BLaER1 treated with 17β-estradiol and CSF1 and Interleukin-3, amounts not matched to agents 10 nM and 100 nM (cell line): ENCODE results near the gene HMCES.

ENCODE experiments used
- H3K27ac ChIP-seq, 11 experiments: shearing (Covaris generic); formaldehyde crosslinking; 2 replicates each; pipeline ENCODE4 v1.8.1; 2022
- H3K27me3 ChIP-seq, 11 experiments: shearing (Covaris generic); formaldehyde crosslinking; 2 replicates each; pipeline ENCODE4 v1.8.1; 2022
- H3K36me3 ChIP-seq, 11 experiments: shearing (Covaris generic); formaldehyde crosslinking; 2 replicates each; pipeline ENCODE4 v1.8.1; 2022
- H3K4me1 ChIP-seq, 10 experiments: shearing (Covaris generic); formaldehyde crosslinking; 2 replicates each; pipeline ENCODE4 v1.8.1; 2022
- H3K4me2 ChIP-seq, 11 experiments: shearing (Covaris generic); formaldehyde crosslinking; 2 replicates each; pipeline ENCODE4 v1.8.1; 2022
- H3K4me3 ChIP-seq, 10 experiments: shearing (Covaris generic); formaldehyde crosslinking; 2 replicates each; pipeline ENCODE4 v1.8.1; 2022
- H3K9ac ChIP-seq, 11 experiments: shearing (Covaris generic); formaldehyde crosslinking; 2 replicates each; pipeline ENCODE4 v1.8.1; 2022
- H3K9me3 ChIP-seq, 11 experiments: shearing (Covaris generic); formaldehyde crosslinking; replicated peaks in 1 of 11; 2 replicates each; pipeline ENCODE4 v1.8.1; 2022
- H4K20me1 ChIP-seq, 11 experiments: shearing (Covaris generic); formaldehyde crosslinking; 2 replicates each; pipeline ENCODE4 v1.8.1; 2022
- Cebpa-rat ChIP-seq, 11 experiments: shearing (Covaris generic); IDR thresholded peaks; 2 replicates each; pipeline ENCODE4 v1.8.1; 2022

HMCES gene

DNA sequence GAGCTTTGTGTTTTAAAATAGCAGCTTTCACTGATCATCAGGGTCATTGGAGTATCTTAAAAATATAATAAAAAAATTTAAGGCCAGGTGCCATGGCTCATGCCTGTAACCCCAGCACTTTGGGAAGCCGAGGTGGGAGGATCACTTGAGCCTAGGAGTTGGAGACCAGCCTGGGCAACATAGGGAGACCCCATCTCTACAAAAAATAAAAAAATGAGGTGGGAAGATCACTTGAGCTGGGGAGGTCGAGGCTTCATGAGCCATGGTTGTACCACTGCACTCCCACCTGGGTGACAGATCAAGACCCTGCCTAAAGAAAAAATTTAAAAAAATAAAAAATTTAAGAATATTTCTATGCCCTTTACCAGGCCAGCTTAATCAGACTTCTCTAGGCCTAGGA lies 1.5 kb downstream of the HMCES start:
- peak overlapping the region; percentile 90 to 98 (median 96); a peak in 21 of 22 replicates for H3K9ac ChIP-seq

DNA sequence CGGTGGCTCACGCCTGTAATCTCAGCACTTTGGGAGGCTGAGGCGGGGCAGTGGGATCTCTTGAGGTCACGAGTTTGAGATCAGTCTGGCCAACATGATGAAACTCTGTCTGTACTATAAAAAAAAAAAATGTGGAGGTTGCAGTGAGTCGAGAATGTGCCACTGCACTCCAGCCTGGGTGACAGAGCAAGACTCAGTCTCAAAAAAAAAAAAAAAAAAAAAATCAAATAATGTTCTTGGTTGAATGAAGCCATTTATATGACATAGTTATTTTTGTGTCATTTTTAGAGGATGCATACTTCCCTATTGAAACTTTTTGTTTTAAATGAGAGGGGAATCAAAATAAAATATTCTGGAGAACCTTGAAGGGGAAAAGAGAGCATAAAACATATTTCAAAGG lies 3.1 kb downstream of the HMCES start:
- Histone ChIP-seq H3K36me3 (peaks cover 15 to 44% (median 40%) of the 10 kb centered on the region in 11 experiments), H3K4me3 (peak overlapping the region in 5 of 10 experiments; percentile 89 to 95 (median 90); a peak in 6 of 20 replicates), H4K20me1 (peaks cover 0 to 28% (median 12%) of the 10 kb centered on the region in 11 experiments; a peak in 13 of 22 replicates), H3K27ac (peak overlapping the region in 10 of 11 experiments; percentile 17 to 97 (median 66); a peak in 19 of 22 replicates), H3K4me1 (peaks cover 53 to 69% (median 62%) of the 10 kb centered on the region in 10 experiments), H3K9ac (peak overlapping the region in 10 of 11 experiments; percentile 26 to 97 (median 50); a peak in 17 of 22 replicates), H3K9me3 (no peaks in the 10 kb centered on the region), H3K4me2 (peak overlapping the region; percentile 60 to 98 (median 95)), H3K27me3 (no peaks in the 10 kb centered on the region)
- TF ChIP-seq Cebpa-rat (IDR thresholded peaks at IDR 0.05) = no peak

More for the DNA sequence above, 1.5 kb downstream of the HMCES start:
- peaks cover 57 to 85% (median 77%) of the 10 kb centered on the region in 10 experiments for H3K4me1 ChIP-seq
- no peaks in the 10 kb centered on the region for H3K9me3 ChIP-seq
- H3K36me3 ChIP-seq = peaks cover 23 to 44% (median 32%) of the 10 kb centered on the region in 11 experiments
- H3K4me2 ChIP-seq = peak overlapping the region; percentile 89 to 98 (median 95)
- H3K27me3 ChIP-seq = no peaks in the 10 kb centered on the region
- TF ChIP-seq Cebpa-rat (IDR thresholded peaks at IDR 0.05) = no peak
- H3K4me3 ChIP-seq = peak overlapping the region; percentile 89 to 97 (median 92)
- peak overlapping the region in 9 of 11 experiments; percentile 87 to 97 (median 95); a peak in 16 of 22 replicates for H3K27ac ChIP-seq
- H4K20me1 ChIP-seq = peaks cover 0 to 35% (median 13%) of the 10 kb centered on the region in 11 experiments; a peak in 14 of 22 replicates

DNA sequence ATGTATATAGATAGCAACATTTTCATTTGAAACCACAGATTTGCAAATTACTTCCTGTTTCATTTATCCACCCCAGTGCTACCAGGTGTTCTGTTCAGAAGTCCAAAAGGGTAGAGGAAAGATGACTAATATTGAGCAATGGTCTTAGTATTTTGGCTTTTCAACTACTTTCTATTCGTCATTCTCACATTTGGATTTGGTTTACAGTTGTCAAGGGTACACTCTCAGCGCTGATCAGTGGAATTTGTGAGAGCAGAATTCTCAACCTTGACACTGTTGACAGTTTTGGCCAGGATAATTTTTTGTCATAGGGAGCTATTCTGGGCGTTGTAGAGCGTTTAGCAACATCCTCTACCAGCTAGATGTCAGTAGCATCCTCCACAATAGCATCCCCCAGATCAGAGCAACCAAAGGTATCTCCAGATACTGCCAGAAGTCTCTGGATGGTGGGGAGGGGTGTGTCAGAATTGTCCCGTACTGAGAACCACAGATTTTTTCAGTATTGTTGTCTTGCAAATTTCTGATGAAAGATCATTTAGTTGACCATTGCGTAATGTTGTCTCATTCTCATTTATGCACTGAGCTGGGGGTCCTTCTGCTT lies 4.2 kb downstream of the HMCES start:
- Histone ChIP-seq H3K27me3 (no peaks in the 10 kb centered on the region), H3K4me1 (peaks cover 43 to 58% (median 51%) of the 10 kb centered on the region in 10 experiments), H3K4me2 (peak overlapping the region; percentile 60 to 98 (median 95)), H3K36me3 (peaks cover 9 to 48% (median 43%) of the 10 kb centered on the region in 11 experiments), H3K9ac (peak overlapping the region in 8 of 11 experiments; percentile 26 to 97 (median 55); a peak in 15 of 22 replicates), H3K4me3 (peak overlapping the region in 3 of 10 experiments; percentile 17 to 92 (median 26); a peak in 7 of 20 replicates), H3K9me3 (no peaks in the 10 kb centered on the region), H3K27ac (peak overlapping the region in 9 of 11 experiments; percentile 48 to 97 (median 66); a peak in 16 of 22 replicates), H4K20me1 (peaks cover 4 to 22% (median 9%) of the 10 kb centered on the region in 11 experiments; a peak in 13 of 22 replicates)
- TF ChIP-seq Cebpa-rat (IDR thresholded peaks at IDR 0.05) = peak in 5 of 11 experiments; percentile 32 to 78 (median 55); a peak in 9 of 22 replicates

- Histone ChIP-seq H3K4me1 (peaks cover 22 to 37% (median 30%) of the 10 kb centered on the region in 10 experiments), H3K9ac (no peak overlapping the region), H3K27ac (peak overlapping the region in 3 of 11 experiments; percentile 12 to 95 (median 31); a peak in 1 of 22 replicates), H3K27me3 (no peaks in the 10 kb centered on the region), H3K9me3 (no peaks in the 10 kb centered on the region), H4K20me1 (peaks cover 3 to 32% (median 8%) of the 10 kb centered on the region in 11 experiments; a peak in 12 of 22 replicates), H3K4me2 (no peak overlapping the region), H3K36me3 (peaks cover 39 to 80% (median 76%) of the 10 kb centered on the region in 11 experiments), H3K4me3 (no peak overlapping the region)
- TF ChIP-seq Cebpa-rat (IDR thresholded peaks at IDR 0.05) = no peak
These were observed 7.4 kb downstream of the HMCES start for GRCh38 chr3:129286081-129286480.

DNA sequence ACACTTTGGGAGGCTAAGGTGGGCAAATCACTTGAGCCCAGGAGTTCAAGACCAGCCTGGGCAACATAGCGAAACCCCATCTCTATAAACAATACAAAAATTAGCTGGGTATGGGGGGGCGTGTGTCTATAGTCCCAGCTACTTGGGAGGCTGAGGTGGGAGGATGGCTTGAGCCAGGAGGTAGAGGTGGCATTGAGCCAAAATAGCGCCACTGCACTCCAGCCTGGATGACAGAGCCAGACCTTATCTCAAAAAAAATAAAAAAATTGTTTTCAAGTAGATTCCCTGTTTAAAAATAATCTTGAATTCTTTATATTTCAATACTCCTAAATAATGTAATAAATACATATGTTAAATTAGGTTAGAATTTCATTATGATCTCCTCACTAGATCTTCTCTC lies 9.8 kb downstream of the HMCES start:
- H3K27me3 ChIP-seq = no peaks in the 10 kb centered on the region
- H3K9ac ChIP-seq = no peak overlapping the region
- peaks cover 0 to 14% (median 6%) of the 10 kb centered on the region in 10 experiments; a peak in 16 of 20 replicates for H3K4me1 ChIP-seq
- no peaks in the 10 kb centered on the region for H3K9me3 ChIP-seq
- TF ChIP-seq Cebpa-rat (IDR thresholded peaks at IDR 0.05) = no peak
- peaks cover 0 to 30% (median 1%) of the 10 kb centered on the region in 11 experiments; a peak in 6 of 22 replicates for H4K20me1 ChIP-seq
- no peak overlapping the region for H3K4me2 ChIP-seq
- peaks cover 53 to 100% (median 99%) of the 10 kb centered on the region in 11 experiments for H3K36me3 ChIP-seq
- no peak overlapping the region for H3K4me3 ChIP-seq
- no peak overlapping the region for H3K27ac ChIP-seq

DNA sequence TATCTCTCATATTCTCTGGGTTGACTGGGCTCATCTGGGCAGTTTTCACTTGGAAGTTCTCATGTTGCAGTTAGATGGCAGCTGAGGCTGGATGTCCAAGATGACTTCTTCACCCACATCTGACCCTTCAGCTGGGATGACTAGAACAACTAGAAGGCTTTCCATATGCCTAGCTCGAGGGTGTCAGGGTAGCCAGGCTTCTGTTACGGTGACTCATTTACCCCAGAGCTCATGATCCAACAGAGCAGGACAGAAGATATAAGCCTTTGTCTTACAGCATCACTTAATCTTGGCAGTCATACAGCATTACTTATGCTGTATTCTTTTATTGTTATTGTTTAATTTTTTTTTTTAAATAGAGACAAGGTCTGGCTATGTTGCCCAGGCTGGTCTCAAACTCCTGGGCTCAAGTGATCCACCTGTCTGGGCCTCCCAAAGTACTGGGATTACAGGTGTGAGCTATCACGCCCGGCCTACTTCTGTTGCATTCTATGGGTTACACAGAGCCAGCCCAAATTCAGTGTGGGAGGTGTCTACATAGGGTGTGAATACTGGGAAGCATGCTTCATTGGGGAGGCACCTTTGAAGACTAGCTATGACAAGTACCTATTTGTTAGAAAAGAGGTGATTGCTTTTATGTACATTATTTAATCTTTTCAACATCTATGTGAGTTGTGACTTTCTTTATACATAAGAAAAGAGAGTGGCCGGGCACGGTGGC lies 10.7 kb downstream of the HMCES start:
- H4K20me1 ChIP-seq = peaks cover 0 to 31% (median 0%) of the 10 kb centered on the region in 11 experiments; a peak in 3 of 22 replicates
- H3K4me2 ChIP-seq = no peak overlapping the region
- no peaks in the 10 kb centered on the region for H3K9me3 ChIP-seq
- peaks cover 0 to 4% (median 0%) of the 10 kb centered on the region in 10 experiments; a peak in 2 of 20 replicates for H3K4me1 ChIP-seq
- no peaks in the 10 kb centered on the region for H3K27me3 ChIP-seq
- no peak overlapping the region for H3K27ac ChIP-seq
- no peak overlapping the region for H3K9ac ChIP-seq
- H3K4me3 ChIP-seq = no peak overlapping the region
- no peak for TF ChIP-seq Cebpa-rat (IDR thresholded peaks at IDR 0.05)
- H3K36me3 ChIP-seq = peaks cover 62 to 100% (median 99%) of the 10 kb centered on the region in 11 experiments

- H3K9ac ChIP-seq = no peak overlapping the region
- no peak overlapping the region for H3K4me2 ChIP-seq
- peaks cover 61 to 100% (median 99%) of the 10 kb centered on the region in 11 experiments for H3K36me3 ChIP-seq
- H3K9me3 ChIP-seq = no peaks in the 10 kb centered on the region
- no peak overlapping the region for H3K27ac ChIP-seq
- H3K4me1 ChIP-seq = no peaks in the 10 kb centered on the region
- no peak for TF ChIP-seq Cebpa-rat (IDR thresholded peaks at IDR 0.05)
- H4K20me1 ChIP-seq = peaks cover 0 to 32% (median 0%) of the 10 kb centered on the region in 11 experiments; a peak in 3 of 22 replicates
- H3K4me3 ChIP-seq = no peak overlapping the region
- H3K27me3 ChIP-seq = no peaks in the 10 kb centered on the region
These were observed 12.7 kb downstream of the HMCES start for GRCh38 chr3:129291236-129291886.

DNA sequence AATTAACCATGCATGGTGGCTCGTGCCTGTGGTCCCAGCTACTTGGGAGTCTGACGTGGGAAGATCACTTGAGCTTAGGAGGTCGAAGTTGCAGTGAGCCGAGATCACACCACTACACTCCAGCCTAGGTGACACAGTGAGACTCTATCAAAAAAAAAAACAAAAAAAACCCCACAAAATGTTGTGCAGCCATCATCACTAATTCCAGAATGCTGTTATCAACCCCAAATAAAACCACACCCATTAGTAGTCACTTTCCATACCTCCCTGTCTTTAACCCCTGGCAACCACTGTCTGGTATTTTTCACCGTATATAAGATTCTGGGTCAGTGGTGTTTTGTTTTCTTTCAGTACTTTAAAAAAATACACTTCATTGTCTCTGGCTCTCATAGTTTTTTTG lies 16.6 kb downstream of the HMCES start:
- Histone ChIP-seq H3K4me2 (no peak overlapping the region), H3K4me3 (no peak overlapping the region), H3K4me1 (no peaks in the 10 kb centered on the region), H3K27ac (no peak overlapping the region), H3K9me3 (no peaks in the 10 kb centered on the region), H3K36me3 (peaks cover 69 to 100% (median 99%) of the 10 kb centered on the region in 11 experiments), H4K20me1 (peaks cover 0 to 38% (median 0%) of the 10 kb centered on the region in 11 experiments; a peak in 4 of 22 replicates), H3K9ac (no peak overlapping the region), H3K27me3 (no peaks in the 10 kb centered on the region)
- TF ChIP-seq Cebpa-rat (IDR thresholded peaks at IDR 0.05) = no peak
